Central memory CD4-positive, alpha-beta T cell (primary cell): ENCODE results near the gene LRRC3C.
A peak's percentile ranks its signal among the peaks of the same experiment; 100 is the strongest.

Experiments
- DNase-seq: peaks from one replicate; pipeline ENCODE4 v3.0.0; 2022

The LRRC3C gene

DNA sequence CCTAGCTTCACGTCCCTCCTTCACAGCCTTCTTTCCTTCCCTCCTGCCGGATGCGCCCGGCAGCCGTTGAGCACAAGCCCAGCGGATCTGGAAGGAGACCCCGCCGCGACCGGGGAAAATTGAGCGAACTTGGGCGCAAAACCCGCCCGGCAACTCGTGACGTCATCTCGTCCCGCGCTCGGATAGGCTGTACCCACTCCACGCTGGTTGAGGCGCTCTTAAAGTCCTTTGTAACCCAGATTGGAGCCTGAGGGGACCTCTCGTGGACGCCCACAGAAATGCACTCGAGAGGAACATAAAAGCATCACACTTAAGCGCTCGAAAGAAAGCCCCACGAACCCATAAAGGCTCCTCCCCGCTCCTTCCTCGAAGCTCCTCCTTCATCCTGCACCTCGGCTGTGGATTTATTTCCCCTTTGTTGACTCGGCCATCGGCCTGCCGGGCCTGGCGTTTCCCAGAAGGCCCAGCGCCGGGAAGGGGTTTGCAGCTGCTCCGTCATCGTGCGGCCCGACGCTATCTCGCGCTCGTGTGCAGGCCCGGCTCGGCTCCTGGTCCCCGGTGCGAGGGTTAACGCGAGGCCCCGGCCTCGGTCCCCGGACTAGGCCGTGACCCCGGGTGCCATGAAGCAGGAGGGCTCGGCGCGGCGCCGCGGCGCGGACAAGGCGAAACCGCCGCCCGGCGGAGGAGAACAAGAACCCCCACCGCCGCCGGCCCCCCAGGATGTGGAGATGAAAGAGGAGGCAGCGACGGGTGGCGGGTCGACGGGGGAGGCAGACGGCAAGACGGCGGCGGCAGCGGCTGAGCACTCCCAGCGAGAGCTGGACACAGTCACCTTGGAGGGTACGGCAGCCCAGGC lies 53.0 kb downstream of the LRRC3C start, which contains the start of gene PSMD3:
Gene PSMD3 (plus strand): TSS at position 457 of the 856 bp plus-strand sequence. CDS start 164 bp downstream, at position 621.
- peak; percentile 99 for DNase-seq

DNA sequence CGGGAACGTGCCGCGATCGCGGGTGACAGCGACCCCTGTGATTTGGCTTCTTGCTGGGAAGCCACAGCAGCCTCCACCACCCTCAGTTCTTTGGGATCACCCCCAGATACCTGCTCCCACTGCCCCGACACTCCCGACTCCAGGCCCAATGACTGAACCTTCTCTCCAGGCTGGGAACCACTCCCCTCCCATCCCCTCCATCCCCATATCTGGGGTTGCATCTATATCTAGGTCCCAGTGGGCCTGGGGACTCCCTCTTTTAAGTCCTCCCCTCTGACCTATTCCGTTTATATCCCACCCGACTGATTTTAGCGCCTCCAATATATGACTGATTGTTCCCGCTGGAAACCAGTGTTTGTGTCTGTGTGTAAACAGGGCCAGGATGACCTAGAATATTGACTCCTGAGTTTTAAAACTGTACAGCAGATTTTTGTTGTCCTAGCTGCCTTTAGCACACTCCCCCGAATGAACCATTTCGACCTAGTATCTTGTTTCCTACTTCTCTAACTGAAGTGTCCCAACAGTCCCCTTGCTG lies 53.7 kb downstream of the LRRC3C start:
- DNase-seq: no peak

DNA sequence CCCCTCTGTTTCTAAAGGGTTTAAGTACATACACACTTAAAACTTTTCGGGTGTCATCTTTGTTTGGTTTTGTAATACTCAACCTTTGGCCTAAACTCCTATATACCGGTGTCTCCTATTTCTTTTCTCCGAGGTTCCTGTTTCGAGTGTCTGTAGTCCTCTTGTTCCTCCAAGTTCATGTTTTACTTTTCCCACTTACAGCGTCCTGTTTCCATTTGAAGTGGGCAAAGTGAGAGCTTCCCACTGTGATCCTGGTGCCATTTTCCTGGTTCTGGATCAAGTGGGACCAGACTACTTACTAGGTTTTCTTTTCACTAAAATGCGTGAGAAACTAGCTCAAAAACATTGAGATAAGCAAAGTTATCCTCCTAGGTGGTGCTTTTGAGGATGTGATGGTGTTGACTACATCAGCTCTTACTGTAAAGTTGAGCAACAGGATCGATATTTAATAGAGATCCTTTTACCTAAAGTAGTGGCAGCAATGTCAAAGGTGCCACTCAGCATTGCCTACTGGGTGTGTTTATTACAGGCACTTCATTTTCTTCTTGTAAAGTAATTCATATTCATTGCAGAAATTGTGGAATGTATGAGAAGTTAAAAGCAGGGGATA lies 54.3 kb downstream of the LRRC3C start:
- no peak for DNase-seq

DNA sequence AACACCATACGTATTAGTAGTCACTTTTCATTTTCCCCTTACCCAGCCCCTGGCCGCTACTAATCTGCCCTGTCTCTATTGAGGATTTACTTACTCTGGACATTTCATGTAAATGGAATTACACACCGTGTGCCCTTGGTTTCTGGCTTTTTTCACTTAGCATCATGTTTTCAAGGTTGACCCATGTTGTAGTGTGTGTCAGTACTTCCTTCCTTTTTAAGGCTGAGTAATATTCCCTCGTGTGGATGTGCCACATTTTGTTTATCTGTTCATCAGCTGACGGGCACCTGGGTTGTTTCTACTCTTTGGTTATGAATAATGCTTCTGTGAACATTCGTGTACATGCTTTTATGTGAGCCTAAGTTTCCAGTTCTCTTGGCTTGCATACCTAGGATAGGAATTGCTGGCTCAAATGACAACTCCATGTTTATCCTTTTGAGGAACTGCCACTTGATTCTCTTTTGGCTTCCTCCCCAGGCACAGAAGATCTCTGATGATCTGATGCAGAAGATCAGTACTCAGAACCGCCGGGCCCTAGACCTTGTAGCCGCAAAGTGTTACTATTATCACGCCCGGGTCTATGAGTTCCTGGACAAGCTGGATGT lies 60.8 kb downstream of the LRRC3C start:
- DNase-seq: no peak

DNA sequence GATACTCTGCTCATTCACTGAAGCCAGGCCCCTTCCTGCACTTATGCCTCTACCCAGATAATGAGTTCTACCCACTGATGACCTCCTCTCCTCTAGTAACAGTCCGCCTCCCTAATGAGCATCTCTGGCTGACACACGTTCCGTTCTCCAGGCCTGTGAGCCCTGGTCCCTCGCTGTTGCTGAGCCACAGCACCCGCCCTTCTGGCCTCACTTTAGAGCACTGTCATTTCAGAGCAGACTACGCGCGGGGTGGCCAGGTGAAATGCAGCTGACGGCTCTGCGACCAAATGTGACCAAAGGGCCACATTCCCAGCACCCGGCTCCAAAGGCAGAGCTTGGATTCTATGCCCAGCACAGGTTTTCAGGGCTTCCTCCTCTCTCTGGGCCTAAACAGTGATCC lies 66.9 kb downstream of the LRRC3C start:
- DNase-seq: no peak
